ENCODE measurements around the gene VILL. TPM values are rescaled to one million over a fixed set of nuclear protein-coding genes. Genes with fewer than 3 reads are reported as not detected.

VILL gene
- total RNA-seq, 1 experiment from 2014 or later, result 1.2 TPM

DNA sequence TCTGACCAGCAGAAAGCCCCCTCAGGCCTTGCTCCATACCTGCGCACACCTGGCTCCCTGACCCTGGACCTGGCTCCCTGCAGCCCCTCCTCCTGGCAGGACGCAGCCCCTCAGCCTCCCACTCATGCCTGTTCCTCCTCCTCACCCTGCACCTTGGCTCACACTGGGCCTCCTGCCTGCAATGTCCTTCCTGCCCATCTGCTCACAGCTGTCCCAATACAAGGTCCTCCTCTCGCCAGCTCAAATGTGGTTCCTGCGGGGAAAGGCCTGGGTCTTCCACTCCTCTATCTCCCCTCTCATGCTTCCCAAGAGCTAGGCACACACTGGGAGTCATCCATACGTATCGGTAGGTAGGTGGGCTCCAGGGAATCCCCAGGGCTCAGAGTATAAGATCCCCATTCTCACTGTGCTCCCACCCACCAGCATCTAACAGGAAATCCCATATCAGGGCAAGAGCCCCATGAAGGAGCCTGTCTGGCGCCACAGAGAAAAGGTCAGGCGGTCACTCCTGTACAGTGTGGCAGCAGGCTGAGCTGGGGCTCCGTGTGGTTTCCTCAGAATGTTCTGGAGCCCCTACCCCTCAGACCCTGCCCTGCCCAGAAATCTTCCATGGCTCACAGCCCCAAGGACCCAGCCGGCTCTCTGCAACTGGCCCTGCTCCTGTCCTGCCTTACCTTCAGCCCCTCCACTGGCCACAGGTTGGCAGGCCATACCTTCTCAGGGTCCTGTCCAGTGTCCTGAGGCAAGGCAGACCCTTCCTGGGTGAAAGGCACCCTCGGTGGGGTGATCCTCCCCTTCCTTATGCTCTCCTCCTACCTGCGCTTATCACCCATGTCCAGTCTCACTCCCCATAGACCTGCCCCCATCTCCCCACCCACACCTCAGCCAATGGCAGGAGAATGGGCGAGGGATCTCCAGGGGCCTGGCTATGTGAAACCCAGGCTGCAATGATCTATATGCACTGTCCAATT, 28.0 kb downstream of the VILL start (continued):
- TF ChIP-seq TCF7L2 (IDR thresholded peaks at IDR 0.05; ENCODE audit: borderline replicate concordance, extremely low read depth, insufficient read depth, insufficient read length) (no peak), SRF (IDR thresholded peaks at IDR 0.05; ENCODE audit: low read depth) (no peak), FOSL1 (IDR thresholded peaks at IDR 0.05; ENCODE audit: low read depth) (no peak), SP1 (IDR thresholded peaks at IDR 0.05; ENCODE audit: low read depth) (no peak), ZNF274 (IDR thresholded peaks at IDR 0.05; ENCODE audit: low read depth, low read length) (no peak), JUND (IDR thresholded peaks at IDR 0.05) (no peak)
- TF ChIP-seq, protein P1, sequence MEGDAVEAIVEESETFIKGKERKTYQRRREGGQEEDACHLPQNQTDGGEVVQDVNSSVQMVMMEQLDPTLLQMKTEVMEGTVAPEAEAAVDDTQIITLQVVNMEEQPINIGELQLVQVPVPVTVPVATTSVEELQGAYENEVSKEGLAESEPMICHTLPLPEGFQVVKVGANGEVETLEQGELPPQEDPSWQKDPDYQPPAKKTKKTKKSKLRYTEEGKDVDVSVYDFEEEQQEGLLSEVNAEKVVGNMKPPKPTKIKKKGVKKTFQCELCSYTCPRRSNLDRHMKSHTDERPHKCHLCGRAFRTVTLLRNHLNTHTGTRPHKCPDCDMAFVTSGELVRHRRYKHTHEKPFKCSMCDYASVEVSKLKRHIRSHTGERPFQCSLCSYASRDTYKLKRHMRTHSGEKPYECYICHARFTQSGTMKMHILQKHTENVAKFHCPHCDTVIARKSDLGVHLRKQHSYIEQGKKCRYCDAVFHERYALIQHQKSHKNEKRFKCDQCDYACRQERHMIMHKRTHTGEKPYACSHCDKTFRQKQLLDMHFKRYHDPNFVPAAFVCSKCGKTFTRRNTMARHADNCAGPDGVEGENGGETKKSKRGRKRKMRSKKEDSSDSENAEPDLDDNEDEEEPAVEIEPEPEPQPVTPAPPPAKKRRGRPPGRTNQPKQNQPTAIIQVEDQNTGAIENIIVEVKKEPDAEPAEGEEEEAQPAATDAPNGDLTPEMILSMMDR (IDR thresholded peaks at IDR 0.05 in 2 of 3, conservative IDR thresholded peaks at IDR 0.05 in 1 of 3; ENCODE audit: borderline replicate concordance in 1 of 3, insufficient read depth in 1 of 3, low read depth in 2 of 3, low read length in 2 of 3), result no peak

- no peaks in the 10 kb centered on the region for H3K79me2 ChIP-seq (ENCODE audit: insufficient read depth, low read length)
- no peak overlapping the region for H2AFZ ChIP-seq (ENCODE audit: low read depth, low read length, poor library complexity, severe bottlenecking)
- H3K4me1 ChIP-seq (ENCODE audit: control insufficient read depth in 1 of 2, insufficient read depth in 2 of 2, low read length in 2 of 2), result peaks cover 0 to 9% of the 10 kb centered on the region in 2 experiments; a peak in 1 of 4 replicates
- no peak for ATAC-seq
- RAD21 ChIA-PET (ENCODE audit: low non-redundant PET in 1 of 2, low total read pairs in 2 of 2, uncharacterized antibody in 2 of 2, unreplicated experiment in 2 of 2), result no interaction called here
- H3K36me3 ChIP-seq (ENCODE audit: control insufficient read depth in 1 of 2, insufficient read depth in 2 of 2, low read length in 2 of 2), result peaks cover 0 to 7% of the 10 kb centered on the region in 2 experiments; a peak in 2 of 4 replicates
- H3K4me2 ChIP-seq (ENCODE audit: low read length), result no peak overlapping the region
- no peak overlapping the region for H3K4me3 ChIP-seq (replicated peaks in 1 of 2; ENCODE audit: low read depth in 1 of 2, low read length in 2 of 2)
- POLR2A ChIA-PET, result no interaction called here
- no peaks in the 10 kb centered on the region for H4K20me1 ChIP-seq (ENCODE audit: insufficient read depth)
- H3K9me3 ChIP-seq (ENCODE audit: control insufficient read depth in 1 of 2, insufficient read depth in 1 of 2, low read depth in 1 of 2, low read length in 2 of 2), result no peaks in the 10 kb centered on the region; a peak in 1 of 4 replicates
- CTCF ChIA-PET, result interaction anchor here (1.0 kb wide), 1 partner anchor 45 kb away, joined by 3 read pairs; no protein-coding TSS in a partner anchor
- intact Hi-C loops (cut with micrococcal nuclease), result no loop called here
- H3K9me2 ChIP-seq (ENCODE audit: insufficient read depth), result no peaks in the 10 kb centered on the region
- no TSS peak for BruUV-seq (replicated peaks)
- no peaks in the 10 kb centered on the region for H3K27me3 ChIP-seq (ENCODE audit: insufficient read depth, low read length)
- H3K27ac ChIP-seq (ENCODE audit: low read depth, low read length), result no peak overlapping the region
- DNase-seq (ENCODE audit: low read depth, low spot score), result no peak
- no peak overlapping the region for H3K9ac ChIP-seq (ENCODE audit: low read length)
- TF ChIP-seq YY1 (IDR thresholded peaks at IDR 0.05; ENCODE audit: extremely low read depth, insufficient replicate concordance, low read depth, low read length) (no peak), ELF1 (IDR thresholded peaks at IDR 0.05; ENCODE audit: borderline replicate concordance, low read depth) (no peak)
- TF ChIP-seq, protein P2, sequence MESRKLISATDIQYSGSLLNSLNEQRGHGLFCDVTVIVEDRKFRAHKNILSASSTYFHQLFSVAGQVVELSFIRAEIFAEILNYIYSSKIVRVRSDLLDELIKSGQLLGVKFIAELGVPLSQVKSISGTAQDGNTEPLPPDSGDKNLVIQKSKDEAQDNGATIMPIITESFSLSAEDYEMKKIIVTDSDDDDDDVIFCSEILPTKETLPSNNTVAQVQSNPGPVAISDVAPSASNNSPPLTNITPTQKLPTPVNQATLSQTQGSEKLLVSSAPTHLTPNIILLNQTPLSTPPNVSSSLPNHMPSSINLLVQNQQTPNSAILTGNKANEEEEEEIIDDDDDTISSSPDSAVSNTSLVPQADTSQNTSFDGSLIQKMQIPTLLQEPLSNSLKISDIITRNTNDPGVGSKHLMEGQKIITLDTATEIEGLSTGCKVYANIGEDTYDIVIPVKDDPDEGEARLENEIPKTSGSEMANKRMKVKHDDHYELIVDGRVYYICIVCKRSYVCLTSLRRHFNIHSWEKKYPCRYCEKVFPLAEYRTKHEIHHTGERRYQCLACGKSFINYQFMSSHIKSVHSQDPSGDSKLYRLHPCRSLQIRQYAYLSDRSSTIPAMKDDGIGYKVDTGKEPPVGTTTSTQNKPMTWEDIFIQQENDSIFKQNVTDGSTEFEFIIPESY (IDR thresholded peaks at IDR 0.05; ENCODE audit: extremely low read depth, insufficient replicate concordance, low read length), result no peak
Measured at GRCh38 chr3:38019658-38020341, 29.2 kb downstream of the VILL start.
